Activated naive CD8-positive, alpha-beta T cell (primary cell): Measurements from ENCODE around the gene SHH.

ENCODE experiments used
- H3K27ac Mint-ChIP-seq: one replicate; pipeline ENCODE4 v1.8.0; 2021; ENCODE audit warnings: mixed read lengths
- H3K27me3 Mint-ChIP-seq: one replicate; pipeline ENCODE4 v1.8.0; 2021; ENCODE audit warnings: mixed read lengths
- H3K36me3 Mint-ChIP-seq: one replicate; pipeline ENCODE4 v1.8.0; 2021; ENCODE audit warnings: mixed read lengths
- H3K4me1 Mint-ChIP-seq: one replicate; pipeline ENCODE4 v1.8.0; 2021; ENCODE audit warnings: low read depth, mixed read lengths
- H3K4me3 Mint-ChIP-seq: one replicate; pipeline ENCODE4 v1.8.0; 2021; ENCODE audit warnings: mild to moderate bottlenecking, mixed read lengths
- H3K9me3 Mint-ChIP-seq: one replicate; pipeline ENCODE4 v1.8.0; 2021; ENCODE audit warnings: low read depth, mixed read lengths

Gene SHH

GRCh38 chr7:155807789-155808548, 4.3 kb downstream of the SHH start:
- peaks cover 39% of the 10 kb centered on the region for H3K27me3 Mint-ChIP-seq

GRCh38 chr7:155807065-155807671, 5.1 kb downstream of the SHH start:
- Mint-ChIP-seq H3K9me3 (no peaks in the 10 kb centered on the region), H3K4me3 (no peak overlapping the region), H3K27ac (no peak overlapping the region), H3K27me3 (peaks cover 35% of the 10 kb centered on the region), H3K36me3 (no peaks in the 10 kb centered on the region), H3K4me1 (peaks cover 35% of the 10 kb centered on the region)

More at GRCh38 chr7:155807789-155808548, 4.3 kb downstream of the SHH start:
- Mint-ChIP-seq H3K27ac (peak overlapping the region; percentile 5), H3K36me3 (no peaks in the 10 kb centered on the region), H3K4me3 (no peak overlapping the region), H3K4me1 (peaks cover 35% of the 10 kb centered on the region), H3K9me3 (no peaks in the 10 kb centered on the region)

GRCh38 chr7:155806096-155806871, 6.0 kb downstream of the SHH start:
- Mint-ChIP-seq H3K4me1 (peaks cover 28% of the 10 kb centered on the region), H3K36me3 (no peaks in the 10 kb centered on the region), H3K4me3 (no peak overlapping the region), H3K27ac (no peak overlapping the region), H3K9me3 (no peaks in the 10 kb centered on the region), H3K27me3 (peaks cover 29% of the 10 kb centered on the region)

GRCh38 chr7:155805826-155806095, 6.5 kb downstream of the SHH start:
- Mint-ChIP-seq H3K36me3 (no peaks in the 10 kb centered on the region), H3K27ac (no peak overlapping the region), H3K27me3 (peaks cover 31% of the 10 kb centered on the region), H3K4me1 (peaks cover 23% of the 10 kb centered on the region), H3K4me3 (no peak overlapping the region), H3K9me3 (no peaks in the 10 kb centered on the region)

GRCh38 chr7:155804897-155805825, 7.1 kb downstream of the SHH start:
- Mint-ChIP-seq H3K4me1 (peaks cover 21% of the 10 kb centered on the region), H3K36me3 (no peaks in the 10 kb centered on the region), H3K27me3 (peaks cover 28% of the 10 kb centered on the region), H3K9me3 (no peaks in the 10 kb centered on the region), H3K4me3 (peak overlapping the region; percentile 80), H3K27ac (no peak overlapping the region)

GRCh38 chr7:155804431-155804831, 7.8 kb downstream of the SHH start:
- Mint-ChIP-seq H3K4me1 (peaks cover 20% of the 10 kb centered on the region), H3K27me3 (peaks cover 31% of the 10 kb centered on the region), H3K27ac (no peak overlapping the region), H3K9me3 (no peaks in the 10 kb centered on the region), H3K36me3 (no peaks in the 10 kb centered on the region), H3K4me3 (peak overlapping the region; percentile 32)

GRCh38 chr7:155803418-155804376, 8.6 kb downstream of the SHH start:
- Mint-ChIP-seq H3K27me3 (peaks cover 29% of the 10 kb centered on the region), H3K4me1 (peaks cover 21% of the 10 kb centered on the region), H3K27ac (no peak overlapping the region), H3K9me3 (no peaks in the 10 kb centered on the region), H3K4me3 (peak overlapping the region; percentile 85), H3K36me3 (no peaks in the 10 kb centered on the region)

- Mint-ChIP-seq H3K4me3 (no peak overlapping the region), H3K27ac (no peak overlapping the region), H3K27me3 (peaks cover 32% of the 10 kb centered on the region), H3K36me3 (no peaks in the 10 kb centered on the region), H3K4me1 (peaks cover 25% of the 10 kb centered on the region), H3K9me3 (no peaks in the 10 kb centered on the region)
Observed at GRCh38 chr7:155802906-155803417, 9.3 kb downstream of the SHH start.

- Mint-ChIP-seq H3K27me3 (peaks cover 26% of the 10 kb centered on the region), H3K4me3 (peak overlapping the region; percentile 24), H3K9me3 (no peaks in the 10 kb centered on the region), H3K36me3 (no peaks in the 10 kb centered on the region), H3K27ac (no peak overlapping the region), H3K4me1 (peaks cover 21% of the 10 kb centered on the region)
Observed at GRCh38 chr7:155802291-155802690, 10.0 kb downstream of the SHH start.

- Mint-ChIP-seq H3K36me3 (no peaks in the 10 kb centered on the region), H3K4me1 (peaks cover 14% of the 10 kb centered on the region), H3K4me3 (no peak overlapping the region), H3K9me3 (no peaks in the 10 kb centered on the region), H3K27ac (no peak overlapping the region), H3K27me3 (peaks cover 24% of the 10 kb centered on the region)
Observed at GRCh38 chr7:155800741-155801267, 11.5 kb downstream of the SHH start.

- no peaks in the 10 kb centered on the region for H3K9me3 Mint-ChIP-seq
- H3K27me3 Mint-ChIP-seq = peaks cover 25% of the 10 kb centered on the region
- H3K4me3 Mint-ChIP-seq = no peak overlapping the region
- peaks cover 14% of the 10 kb centered on the region for H3K4me1 Mint-ChIP-seq
- H3K36me3 Mint-ChIP-seq = no peaks in the 10 kb centered on the region
- H3K27ac Mint-ChIP-seq = no peak overlapping the region
Observed at GRCh38 chr7:155800301-155800700, 12.0 kb downstream of the SHH start.

GRCh38 chr7:155799514-155799913, 12.7 kb downstream of the SHH start:
- Mint-ChIP-seq H3K4me3 (no peak overlapping the region), H3K4me1 (peaks cover 13% of the 10 kb centered on the region), H3K36me3 (no peaks in the 10 kb centered on the region), H3K27ac (no peak overlapping the region), H3K27me3 (peaks cover 26% of the 10 kb centered on the region), H3K9me3 (no peaks in the 10 kb centered on the region)

- Mint-ChIP-seq H3K27me3 (peaks cover 26% of the 10 kb centered on the region), H3K36me3 (no peaks in the 10 kb centered on the region), H3K4me3 (no peak overlapping the region), H3K27ac (no peak overlapping the region), H3K4me1 (peaks cover 13% of the 10 kb centered on the region), H3K9me3 (no peaks in the 10 kb centered on the region)
Observed at GRCh38 chr7:155798673-155799439, 13.4 kb downstream of the SHH start.
